SIG-M5 (cell line): ENCODE data around the gene ANO7.
"Not testable (repeated sequence)": the region's sequence is repeated elsewhere in the genome, so short reads cannot be mapped to it uniquely, and the experiment has no call there.

Experiments
- DNase-seq: peaks from one replicate; lab custom pipeline; 2025; lab: John Stamatoyannopoulos, UW

The ANO7 gene

DNA sequence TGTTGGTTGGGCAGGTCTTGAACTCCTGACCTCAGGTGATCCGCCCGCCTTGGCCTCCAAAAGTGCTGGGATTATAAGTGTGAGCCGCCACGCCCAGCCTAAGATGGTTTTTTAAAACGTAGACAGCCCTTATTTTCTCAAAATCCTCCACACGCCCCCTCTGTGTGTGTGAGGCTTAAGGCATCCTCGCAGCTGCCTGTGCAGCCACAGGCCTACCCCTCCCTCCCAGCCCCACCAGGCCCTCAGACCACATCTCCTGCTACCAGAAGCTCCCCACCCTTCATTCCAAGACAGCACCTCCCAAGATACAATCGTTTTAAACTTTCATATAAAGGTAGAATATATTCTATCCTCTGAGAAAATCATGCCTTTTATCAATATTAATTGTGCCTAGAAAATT lies 4.8 kb downstream of the ANO7 start:
- no peak for DNase-seq

- no peak for DNase-seq
These were observed 6.3 kb downstream of the ANO7 start for GRCh38 chr2:241194811-241195210.

DNA sequence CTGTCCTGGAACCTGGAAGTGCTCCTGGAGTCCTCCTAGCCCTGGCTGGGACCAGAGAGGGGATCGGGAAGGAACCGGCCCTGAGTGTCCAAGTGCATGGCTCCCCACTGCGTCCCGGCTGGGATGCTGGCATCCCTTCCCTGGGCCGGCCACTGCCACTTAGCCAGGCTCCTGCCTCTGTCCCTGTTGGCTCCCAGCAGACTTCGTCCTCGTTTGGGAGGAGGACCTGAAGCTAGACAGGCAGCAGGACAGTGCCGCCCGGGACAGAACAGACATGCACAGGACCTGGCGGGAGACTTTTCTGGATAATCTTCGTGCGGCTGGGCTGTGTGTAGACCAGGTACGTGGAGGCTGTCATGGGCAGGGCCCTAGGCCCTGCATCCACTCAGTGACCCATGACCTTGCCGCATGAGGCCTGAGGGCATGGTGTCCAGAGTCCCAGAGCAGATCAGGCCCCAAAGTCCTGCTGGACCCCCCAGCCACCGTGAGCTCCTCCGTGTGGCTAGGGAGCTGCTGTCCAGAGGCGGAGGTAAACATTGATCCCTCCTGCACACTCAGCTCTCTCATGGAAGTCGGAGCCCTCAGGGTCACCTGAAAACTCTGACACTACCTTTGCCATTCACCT lies 7.1 kb downstream of the ANO7 start:
- no peak for DNase-seq

GRCh38 chr2:241197246-241197645 lies 8.8 kb downstream of the ANO7 start:
- DNase-seq = not testable (repeated sequence)

DNA sequence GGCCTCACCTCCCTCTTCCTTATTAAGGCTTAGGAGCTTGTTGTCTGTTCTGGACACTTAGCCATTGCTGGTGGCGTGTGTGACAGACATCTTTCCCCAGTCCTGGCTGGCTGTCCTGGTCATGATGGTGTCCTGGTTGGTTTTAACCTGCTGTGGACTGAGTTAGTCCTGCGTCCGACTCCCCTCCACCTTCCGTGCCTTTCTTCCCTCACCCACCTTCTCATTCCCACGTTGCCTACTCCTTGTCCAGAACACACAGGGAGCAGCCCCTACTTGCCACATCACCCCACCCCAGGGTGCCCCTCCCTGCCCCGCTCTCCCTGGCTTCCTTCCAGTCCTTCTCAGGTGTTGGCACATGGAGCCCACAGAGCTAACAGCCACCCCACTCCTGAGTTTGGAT lies 9.5 kb downstream of the ANO7 start:
- DNase-seq = no peak

- no peak for DNase-seq
These were observed 10.2 kb downstream of the ANO7 start for GRCh38 chr2:241198381-241199279.

GRCh38 chr2:241199286-241199685 lies 10.8 kb downstream of the ANO7 start:
- no peak for DNase-seq

DNA sequence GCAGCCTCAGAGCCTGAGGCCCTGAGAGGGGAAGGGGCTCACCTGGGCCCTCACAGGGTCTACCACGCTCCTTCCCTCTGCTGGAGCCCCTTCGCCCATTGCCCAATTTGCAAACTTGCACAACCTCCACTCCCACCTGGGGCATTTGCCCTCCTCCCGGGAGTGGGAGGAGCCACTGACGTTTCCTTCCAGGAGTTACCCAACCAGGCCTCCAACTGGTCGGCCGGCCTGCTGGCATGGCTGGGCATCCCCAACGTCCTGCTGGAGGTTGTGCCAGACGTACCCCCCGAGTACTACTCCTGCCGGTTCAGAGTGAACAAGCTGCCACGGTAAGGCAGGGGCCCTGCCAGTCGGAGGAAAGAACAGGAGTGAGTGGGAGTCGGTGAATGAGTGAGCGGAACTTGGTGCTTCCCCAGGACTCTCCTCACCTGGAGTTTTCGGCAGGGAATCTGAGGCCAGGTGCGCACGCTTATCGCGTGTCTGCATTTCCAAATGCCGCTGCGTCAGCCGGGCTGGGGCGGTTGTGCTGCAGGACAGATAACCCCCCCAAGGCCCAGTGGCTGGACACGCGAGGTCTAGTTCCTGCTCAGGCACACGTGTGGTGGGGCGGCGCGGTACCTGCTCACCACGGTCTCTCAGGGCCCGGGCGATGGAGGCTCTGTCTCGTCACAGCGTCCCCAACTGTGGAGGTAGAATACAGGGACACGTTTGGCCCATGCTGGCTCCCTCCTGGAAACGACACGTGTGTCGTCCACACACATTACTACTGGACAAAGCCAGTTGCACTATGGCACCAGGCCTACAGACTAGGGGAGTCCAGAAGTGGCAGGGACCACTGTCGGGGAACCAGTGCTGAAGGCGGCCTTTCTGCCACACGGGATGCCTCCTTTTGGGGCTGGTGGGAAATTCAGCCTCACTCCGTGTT lies 11.7 kb downstream of the ANO7 start:
- DNase-seq = no peak

DNA sequence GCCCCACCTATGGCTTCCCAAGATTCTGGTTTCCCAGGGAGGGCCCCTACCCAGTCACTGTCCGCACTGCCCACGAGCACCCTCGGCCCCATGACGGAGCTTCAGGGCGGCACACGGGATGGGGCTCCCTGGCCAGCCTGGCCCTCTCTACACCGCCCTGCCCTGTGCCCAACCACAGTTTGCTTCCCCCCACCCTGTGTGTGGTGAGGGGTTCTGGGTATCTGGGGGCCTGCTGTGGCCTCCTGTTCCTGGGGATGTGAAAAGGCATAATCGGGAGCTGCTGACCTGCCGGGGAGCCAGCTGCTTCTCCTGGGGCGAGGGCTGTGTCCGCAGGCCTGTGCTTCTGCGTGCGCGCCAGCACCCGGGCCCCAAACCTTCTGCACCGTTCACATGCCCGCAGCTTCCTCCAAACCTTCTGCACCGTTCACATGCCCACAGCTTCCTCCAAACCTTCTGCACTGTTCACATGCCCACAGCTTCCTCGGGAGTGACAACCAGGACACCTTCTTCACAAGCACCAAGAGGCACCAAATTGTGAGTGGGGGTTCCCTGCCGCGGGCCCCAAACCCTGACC lies 12.4 kb downstream of the ANO7 start:
- DNase-seq = no peak

DNA sequence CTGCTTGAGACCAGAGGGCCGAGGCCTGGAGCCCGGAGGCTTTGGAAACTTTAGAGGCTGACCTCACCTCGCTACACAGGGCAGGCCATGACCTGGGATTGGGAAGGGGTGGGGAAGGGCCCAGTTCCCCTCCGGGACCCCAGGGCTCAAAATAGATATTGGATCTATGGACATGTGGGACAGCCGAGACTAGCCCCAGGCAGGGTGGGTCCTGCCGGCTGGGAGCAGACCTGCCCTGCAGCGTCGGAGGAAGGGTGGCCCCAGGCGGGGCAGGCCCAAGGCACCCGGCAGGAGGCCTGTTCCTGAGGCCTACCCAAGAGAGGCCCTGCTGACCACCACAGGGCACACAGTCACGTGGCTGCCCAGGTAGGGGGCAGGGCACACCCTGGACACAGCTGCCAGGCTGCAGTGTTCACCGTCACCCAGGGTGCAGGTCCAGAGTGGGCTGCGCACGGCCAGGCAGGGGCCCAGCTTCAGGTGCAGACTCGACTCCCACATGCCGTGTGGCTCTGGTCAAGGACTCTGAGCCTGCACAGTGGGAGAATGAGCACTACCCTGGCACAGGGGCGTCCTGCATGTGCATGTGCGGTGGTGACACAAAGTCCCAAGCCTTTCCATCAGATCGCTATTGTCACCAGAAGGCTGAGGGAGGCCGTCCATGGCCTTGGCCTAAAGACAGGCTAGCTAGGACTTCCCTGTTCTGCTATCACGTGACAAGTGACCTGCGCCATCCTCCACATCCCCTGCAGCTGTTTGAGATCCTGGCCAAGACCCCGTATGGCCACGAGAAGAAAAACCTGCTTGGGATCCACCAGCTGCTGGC lies 13.2 kb downstream of the ANO7 start:
- no peak for DNase-seq

GRCh38 chr2:241202268-241202585 lies 13.8 kb downstream of the ANO7 start:
- no peak for DNase-seq

GRCh38 chr2:241202681-241203080 lies 14.2 kb downstream of the ANO7 start:
- DNase-seq = no peak

- DNase-seq = no peak
These were observed 14.9 kb downstream of the ANO7 start for GRCh38 chr2:241203218-241204009.

DNA sequence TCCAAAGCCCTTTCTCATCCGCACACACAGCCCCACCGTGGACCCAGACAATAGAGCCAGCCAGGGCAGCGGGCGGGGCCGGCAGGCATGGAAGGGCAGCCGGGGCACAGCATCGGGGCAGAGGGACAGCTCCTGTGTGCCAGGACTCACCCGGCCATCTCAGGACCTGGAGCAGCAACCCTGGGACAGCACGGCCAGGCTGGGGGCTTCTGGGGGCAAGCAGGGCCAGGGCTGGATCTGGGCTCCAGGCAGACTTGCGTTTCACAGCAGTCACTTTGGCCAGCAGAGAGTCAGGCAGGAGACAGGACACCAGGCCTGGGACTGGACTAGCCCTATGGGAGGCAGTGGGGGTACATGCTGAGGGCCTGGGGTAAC lies 15.5 kb downstream of the ANO7 start:
- no peak for DNase-seq

- DNase-seq = no peak
These were observed 16.0 kb downstream of the ANO7 start for GRCh38 chr2:241204490-241204889.

DNA sequence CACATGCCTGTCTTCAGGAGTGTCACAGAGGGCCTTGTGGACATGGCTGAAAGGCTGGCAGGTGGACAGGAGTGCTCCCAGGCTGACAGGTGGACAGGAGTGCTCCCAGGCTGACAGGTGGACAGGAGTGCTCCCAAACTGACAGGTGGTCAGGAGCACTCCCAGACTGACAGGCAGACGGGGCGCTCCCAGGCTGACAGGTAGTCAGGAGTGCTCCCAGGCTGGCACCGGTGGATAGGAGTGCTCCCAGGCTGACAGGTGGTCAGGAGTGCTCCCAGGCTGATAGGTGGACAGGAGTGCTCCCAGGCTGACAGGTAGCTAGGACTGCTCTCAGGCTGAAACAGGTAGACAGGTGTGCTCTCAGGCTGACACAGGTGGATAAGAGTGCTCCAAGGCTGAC lies 16.6 kb downstream of the ANO7 start:
- DNase-seq = no peak

DNA sequence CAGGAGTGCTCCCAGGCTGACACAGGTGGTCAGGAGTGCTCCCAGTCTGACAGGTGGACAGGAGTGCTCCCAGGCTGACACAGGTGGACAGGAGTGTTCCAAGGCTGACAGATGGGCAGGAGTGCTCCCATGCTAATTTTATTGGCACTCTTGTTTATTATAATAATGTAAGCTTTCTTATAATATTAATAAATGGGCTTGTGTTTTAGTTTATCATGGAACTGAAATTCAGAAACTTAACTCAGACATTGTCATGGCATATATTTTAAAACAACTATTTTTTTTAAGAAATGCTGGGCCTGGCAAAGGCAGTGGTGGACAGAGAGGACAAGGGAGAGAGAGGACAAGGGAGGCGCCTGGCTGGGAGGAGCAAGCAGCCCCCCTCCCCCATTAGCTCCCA lies 18.7 kb downstream of the ANO7 start:
- no peak for DNase-seq

- no peak for DNase-seq
These were observed 19.2 kb downstream of the ANO7 start for GRCh38 chr2:241207641-241208040.

GRCh38 chr2:241208058-241208457 lies 19.6 kb downstream of the ANO7 start:
- no peak for DNase-seq

GRCh38 chr2:241209271-241209670 lies 20.8 kb downstream of the ANO7 start:
- no peak for DNase-seq

- no peak for DNase-seq
These were observed 22.8 kb downstream of the ANO7 start for GRCh38 chr2:241211276-241211675.
